Lower lobe of right lung (tissue), 2 donors: ENCODE measurements around the gene STOML2. TPM values are rescaled to one million over a fixed set of nuclear protein-coding genes. Genes with fewer than 3 reads are reported as not detected.

Experiments used
- ATAC-seq, 2 donors: fragments of 200-7000 bp; cut with Tn5 transposase; one replicate each; pipeline ENCODE4 v1.9.1; 2020 to 2022; ENCODE audit warnings: mild to moderate bottlenecking in 2 of 2, moderate library complexity in 2 of 2
- DNase-seq: peaks from one replicate; pipeline ENCODE4 v3.0.0-alpha.2; 2020
- H3K27ac ChIP-seq: fragments of 200-600 bp; one replicate; pipeline ENCODE4 v1.8.0; 2022
- H3K27me3 ChIP-seq: fragments of 200-600 bp; one replicate; pipeline ENCODE4 v1.8.0; 2022; ENCODE audit warnings: low read depth
- H3K36me3 ChIP-seq: fragments of 200-600 bp; one replicate; pipeline ENCODE4 v1.8.0; 2022; ENCODE audit warnings: mild to moderate bottlenecking
- H3K4me1 ChIP-seq: fragments of 200-600 bp; one replicate; pipeline ENCODE4 v1.8.0; 2022
- H3K4me3 ChIP-seq: fragments of 200-600 bp; one replicate; pipeline ENCODE4 v1.8.0; 2022; ENCODE audit warnings: mild to moderate bottlenecking
- H3K9me3 ChIP-seq: fragments of 200-600 bp; one replicate; pipeline ENCODE4 v1.8.0; 2022
- CTCF ChIP-seq: fragments of 200-600 bp; IDR thresholded peaks from one replicate; pipeline ENCODE4 v1.8.0; 2022; ENCODE audit warnings: antibody characterized with exemption, mild to moderate bottlenecking
- intact Hi-C: fragments of 100-400 bp; cut with DNase I; formaldehyde crosslinking; loops from one replicate; pipeline ENCODE4 v1.11.0; 2022
- total RNA-seq: library from RNA; stranded (reverse); fragmentation: NEBNext Ultra II Directional; extraction: Animal tissue kit (Norgen Biotek cat#: 25700); gene quantifications from one replicate; pipeline ENCODE4 v1.2.1, GENCODE V29; 2021
- donor health status: DM: no; HTN: yes; CAD: no; lungs with severe emphysema.

STOML2 gene
- total RNA-seq, 1 donor from 2014 or later: 59.0 TPM

- DNase-seq (no peak), ATAC-seq (no peak)
- H3K4me1 ChIP-seq: peaks cover 39% of the 10 kb centered on the region
- H3K4me3 ChIP-seq: no peak overlapping the region
- peaks cover 53% of the 10 kb centered on the region for H3K36me3 ChIP-seq
- TF ChIP-seq CTCF: no peak
- intact Hi-C loops: no loop called here
- no peak overlapping the region for H3K27ac ChIP-seq
- H3K27me3 ChIP-seq: no peaks in the 10 kb centered on the region
- no peaks in the 10 kb centered on the region for H3K9me3 ChIP-seq
These were observed 2.8 kb upstream of the STOML2 start for GRCh38 chr9:35105571-35106342.

- DNase-seq (no peak), ATAC-seq (no peak)
- Histone ChIP-seq H3K27ac (no peak overlapping the region), H3K4me3 (no peak overlapping the region), H3K36me3 (peaks cover 60% of the 10 kb centered on the region), H3K4me1 (peaks cover 32% of the 10 kb centered on the region), H3K9me3 (no peaks in the 10 kb centered on the region), H3K27me3 (no peaks in the 10 kb centered on the region)
- no peak for TF ChIP-seq CTCF
- intact Hi-C loops: no loop called here
These were observed 2.2 kb upstream of the STOML2 start for GRCh38 chr9:35105126-35105525.

- no peak for ATAC-seq
- Histone ChIP-seq H3K36me3 (peaks cover 65% of the 10 kb centered on the region), H3K4me3 (no peak overlapping the region), H3K27ac (no peak overlapping the region), H3K27me3 (no peaks in the 10 kb centered on the region), H3K9me3 (no peaks in the 10 kb centered on the region), H3K4me1 (peaks cover 27% of the 10 kb centered on the region)
- intact Hi-C loops: no loop called here
- DNase-seq: no peak
- no peak for TF ChIP-seq CTCF
These were observed 1.7 kb upstream of the STOML2 start for GRCh38 chr9:35104586-35104985.

- Histone ChIP-seq H3K27me3 (no peaks in the 10 kb centered on the region), H3K4me1 (peaks cover 18% of the 10 kb centered on the region), H3K36me3 (peaks cover 68% of the 10 kb centered on the region), H3K27ac (peak overlapping the region; percentile 84), H3K9me3 (no peaks in the 10 kb centered on the region), H3K4me3 (peak overlapping the region; percentile 71)
- no peak for TF ChIP-seq CTCF
- DNase-seq (no peak), ATAC-seq (peak in 1 of 2 donors; percentile 1)
- intact Hi-C loops: no loop called here
These were observed 795 bp upstream of the STOML2 start for GRCh38 chr9:35103660-35104191.

- ATAC-seq: peak in 1 of 2 donors; percentile 50
- peaks cover 18% of the 10 kb centered on the region for H3K4me1 ChIP-seq
- intact Hi-C loops: no loop called here
- no peak for TF ChIP-seq CTCF
- H3K27ac ChIP-seq: peak overlapping the region; percentile 84
- H3K27me3 ChIP-seq: no peaks in the 10 kb centered on the region
- peaks cover 55% of the 10 kb centered on the region for H3K36me3 ChIP-seq
- DNase-seq: no peak
- H3K4me3 ChIP-seq: peak overlapping the region; percentile 71
- H3K9me3 ChIP-seq: no peaks in the 10 kb centered on the region
These were observed 514 bp downstream of the STOML2 start for GRCh38 chr9:35102465-35102768.
